RWPE2 (cell line): Measurements from ENCODE around the gene B3GNT8.
A peak's percentile ranks its signal among the peaks of the same experiment; 100 is the strongest.
"Not testable (repeated sequence)": the region's sequence is repeated elsewhere in the genome, so short reads cannot be mapped to it uniquely, and the experiment has no call there.

Source experiments
- ATAC-seq: fragments of 200-7000 bp; cut with Tn5 transposase; 3 replicates; pipeline ENCODE4 v1.9.1; 2021; ENCODE audit warnings: low read depth
- DNase-seq: peaks from one replicate; pipeline ENCODE4 v3.0.0-alpha.2; 2020; ENCODE audit warnings: low spot score
- H3K27ac ChIP-seq: fragments of 450-650 bp; 2 replicates; pipeline ENCODE4 v1.5.1; 2017; ENCODE audit warnings: mild to moderate bottlenecking; ENCODE audit not compliant: poor library complexity, severe bottlenecking
- H3K27me3 ChIP-seq: fragments of 250-450 bp; sonication (Bioruptor Pico); 2 replicates; pipeline ENCODE4 v1.5.1; 2021; ENCODE audit warnings: mild to moderate bottlenecking, moderate library complexity; ENCODE audit not compliant: insufficient read depth, poor library complexity, severe bottlenecking
- H3K36me3 ChIP-seq: fragments of 250-450 bp; sonication (Bioruptor Pico); 2 replicates; pipeline ENCODE4 v1.5.1; 2020; ENCODE audit warnings: low read depth, mild to moderate bottlenecking, moderate library complexity
- H3K4me1 ChIP-seq: fragments of 250-450 bp; sonication (Bioruptor Pico); 2 replicates; pipeline ENCODE4 v1.5.1; 2021; ENCODE audit warnings: mild to moderate bottlenecking, moderate library complexity; ENCODE audit not compliant: insufficient read depth, poor library complexity, severe bottlenecking
- H3K4me3 ChIP-seq: fragments of 250-450 bp; sonication (Bioruptor Pico); 2 replicates; pipeline ENCODE4 v1.5.1; 2021; ENCODE audit warnings: mild to moderate bottlenecking, moderate library complexity; ENCODE audit not compliant: severe bottlenecking
- H3K9me3 ChIP-seq: fragments of 250-450 bp; sonication (Bioruptor Pico); 2 replicates; pipeline ENCODE4 v1.5.1; 2021; ENCODE audit warnings: mild to moderate bottlenecking, moderate library complexity; ENCODE audit not compliant: severe bottlenecking
- CTCF ChIP-seq: fragments of 450-650 bp; IDR thresholded peaks from one replicate; pipeline ENCODE4 v1.5.1; 2017; ENCODE audit warnings: mild to moderate bottlenecking, moderate library complexity; ENCODE audit not compliant: poor library complexity, severe bottlenecking

The B3GNT8 gene

GRCh38 chr19:41410336-41411054 lies 16.7 kb downstream of the B3GNT8 start:
- H3K27me3 ChIP-seq, result no peaks in the 10 kb centered on the region
- no peaks in the 10 kb centered on the region for H3K9me3 ChIP-seq
- TF ChIP-seq CTCF, result no peak
- H3K27ac ChIP-seq, result no peak overlapping the region
- H3K4me1 ChIP-seq, result peaks cover 4% of the 10 kb centered on the region
- no peak for DNase-seq
- no peak overlapping the region for H3K4me3 ChIP-seq
- ATAC-seq, result no peak
- H3K36me3 ChIP-seq, result peaks cover 8% of the 10 kb centered on the region; the same call in 1 of the 2 replicates

- Histone ChIP-seq H3K27me3 (no peaks in the 10 kb centered on the region), H3K36me3 (peaks cover 8% of the 10 kb centered on the region; the same call in 1 of the 2 replicates), H3K9me3 (no peaks in the 10 kb centered on the region), H3K27ac (no peak overlapping the region), H3K4me1 (peaks cover 4% of the 10 kb centered on the region), H3K4me3 (no peak overlapping the region)
- peak; percentile 80 for ATAC-seq
- DNase-seq, result no peak
- no peak for TF ChIP-seq CTCF
Measured at GRCh38 chr19:41409288-41409687, 17.9 kb downstream of the B3GNT8 start.

- not testable (repeated sequence) for H3K9me3 ChIP-seq, H3K4me3 ChIP-seq, DNase-seq, H3K36me3 ChIP-seq, H3K27ac ChIP-seq, H3K4me1 ChIP-seq, ATAC-seq, H3K27me3 ChIP-seq
Measured at GRCh38 chr19:41408846-41409245, 18.3 kb downstream of the B3GNT8 start.

- TF ChIP-seq CTCF, result no peak
- no peaks in the 10 kb centered on the region for H3K9me3 ChIP-seq
- H3K36me3 ChIP-seq, result peaks cover 8% of the 10 kb centered on the region; the same call in 1 of the 2 replicates
- no peak overlapping the region for H3K27ac ChIP-seq
- H3K4me1 ChIP-seq, result peaks cover 4% of the 10 kb centered on the region
- DNase-seq, result no peak
- no peak overlapping the region for H3K4me3 ChIP-seq
- ATAC-seq, result no peak
- H3K27me3 ChIP-seq, result no peaks in the 10 kb centered on the region
Measured at GRCh38 chr19:41408256-41408655, 18.9 kb downstream of the B3GNT8 start.

GRCh38 chr19:41407271-41407670 lies 19.9 kb downstream of the B3GNT8 start:
- no peak for DNase-seq
- Histone ChIP-seq H3K9me3 (no peaks in the 10 kb centered on the region), H3K36me3 (peaks cover 8% of the 10 kb centered on the region; the same call in 1 of the 2 replicates), H3K4me1 (peaks cover 4% of the 10 kb centered on the region), H3K4me3 (no peak overlapping the region), H3K27me3 (no peaks in the 10 kb centered on the region), H3K27ac (no peak overlapping the region)
- ATAC-seq, result no peak
- no peak for TF ChIP-seq CTCF
